Hippocampal formation (tissue), 2 donors: Measurements from ENCODE around the gene BCL2L15.
A peak's percentile ranks its signal among the peaks of the same experiment; 100 is the strongest.
"Not testable (repeated sequence)": the region's sequence is repeated elsewhere in the genome, so short reads cannot be mapped to it uniquely, and the experiment has no call there.

Source experiments
- DNase-seq, 2 donors: peaks; one replicate each; lab custom pipeline; 2025; lab: John Stamatoyannopoulos, UW

Gene BCL2L15

DNA sequence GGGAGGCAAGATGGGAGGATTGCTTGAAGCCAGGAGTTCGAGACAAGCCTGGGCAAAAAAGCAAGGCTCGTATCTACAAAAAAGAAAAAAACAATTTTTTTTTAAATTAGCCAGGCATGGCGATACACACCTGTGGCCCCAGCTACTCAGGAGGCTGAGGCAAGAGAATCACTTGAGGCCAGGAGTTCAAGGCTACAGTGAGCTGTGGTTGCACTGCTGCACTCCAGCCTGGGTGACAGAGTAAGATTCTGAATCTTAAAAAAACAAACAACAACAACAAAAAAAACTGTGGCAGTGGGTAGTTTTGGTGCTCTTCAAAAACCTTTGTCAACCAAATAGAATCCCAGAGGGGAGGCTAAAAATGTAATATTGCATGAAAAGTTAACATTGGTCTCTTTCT is 16.6 kb downstream of the BCL2L15 start:
- no peak for DNase-seq

DNA sequence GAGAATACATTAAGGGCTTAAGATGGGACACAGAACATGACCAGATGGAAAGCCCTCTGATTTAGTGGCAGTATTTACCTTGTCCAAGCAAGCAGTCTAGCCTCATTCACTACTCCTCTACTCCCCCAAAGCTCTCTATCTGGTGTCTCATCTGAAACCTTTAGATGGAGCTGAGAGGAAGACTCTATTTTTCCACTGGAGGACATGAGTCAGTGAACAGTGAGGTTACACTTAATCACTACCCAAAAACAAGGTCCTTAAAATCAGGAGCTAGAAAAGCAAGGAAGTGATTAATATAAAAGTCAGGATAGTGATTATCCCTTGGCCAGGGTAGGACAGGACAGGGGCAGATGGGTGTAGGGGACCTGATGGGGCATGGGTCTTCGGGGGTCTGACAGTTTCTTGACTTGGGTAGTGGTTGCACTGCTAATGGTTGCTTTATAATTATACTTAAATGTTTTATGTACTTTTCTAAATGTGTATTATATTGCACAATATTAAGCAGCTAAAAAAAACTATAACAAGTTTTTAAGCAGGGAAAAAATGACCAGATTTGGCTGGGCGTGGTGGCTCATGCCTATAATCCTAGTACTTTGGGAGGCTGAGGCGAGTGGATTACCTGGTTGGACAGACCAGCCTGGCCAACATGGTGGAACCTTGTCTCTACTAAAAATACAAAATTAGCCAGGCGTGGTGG is 18.8 kb downstream of the BCL2L15 start:
- DNase-seq, result no peak

DNA sequence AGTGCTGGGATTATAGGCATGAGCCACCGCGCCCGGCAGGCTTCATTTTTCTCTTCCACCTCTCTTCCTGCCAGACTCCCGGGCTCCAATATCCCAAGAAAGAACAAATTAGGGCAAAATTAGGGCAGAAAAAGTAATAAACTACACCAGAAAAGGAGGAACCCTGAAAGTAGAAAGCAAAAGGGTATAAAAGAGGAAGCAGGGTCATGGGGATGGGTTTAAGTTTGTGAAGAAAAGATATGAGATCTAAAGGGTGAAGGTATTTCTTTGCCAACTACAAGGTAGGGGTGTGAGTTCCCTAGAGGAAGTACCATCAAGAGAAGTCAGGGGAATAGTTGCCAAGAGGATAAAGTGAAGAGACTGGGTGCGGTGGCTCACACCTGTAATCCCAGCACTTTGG is 25.7 kb downstream of the BCL2L15 start:
- DNase-seq, result no peak

DNA sequence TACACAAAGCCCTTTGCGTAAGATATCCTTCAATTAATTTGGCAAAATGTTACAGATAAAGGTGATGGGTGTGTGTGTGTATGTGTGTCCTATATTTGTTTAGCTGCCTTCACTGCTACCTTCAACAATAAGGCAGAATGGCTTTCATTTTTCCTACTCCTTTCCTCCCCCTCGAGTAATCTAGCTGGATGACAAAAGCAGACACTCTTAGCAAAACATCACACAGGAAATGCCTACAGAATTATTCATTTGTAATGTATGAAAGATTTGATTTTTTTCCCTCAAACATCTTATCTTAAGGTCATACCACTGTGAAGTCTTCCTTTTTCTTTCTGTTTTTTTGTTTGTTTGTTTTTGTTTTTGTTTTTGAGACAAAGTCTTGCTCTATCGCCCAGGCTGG is 26.5 kb downstream of the BCL2L15 start:
- no peak for DNase-seq

DNA sequence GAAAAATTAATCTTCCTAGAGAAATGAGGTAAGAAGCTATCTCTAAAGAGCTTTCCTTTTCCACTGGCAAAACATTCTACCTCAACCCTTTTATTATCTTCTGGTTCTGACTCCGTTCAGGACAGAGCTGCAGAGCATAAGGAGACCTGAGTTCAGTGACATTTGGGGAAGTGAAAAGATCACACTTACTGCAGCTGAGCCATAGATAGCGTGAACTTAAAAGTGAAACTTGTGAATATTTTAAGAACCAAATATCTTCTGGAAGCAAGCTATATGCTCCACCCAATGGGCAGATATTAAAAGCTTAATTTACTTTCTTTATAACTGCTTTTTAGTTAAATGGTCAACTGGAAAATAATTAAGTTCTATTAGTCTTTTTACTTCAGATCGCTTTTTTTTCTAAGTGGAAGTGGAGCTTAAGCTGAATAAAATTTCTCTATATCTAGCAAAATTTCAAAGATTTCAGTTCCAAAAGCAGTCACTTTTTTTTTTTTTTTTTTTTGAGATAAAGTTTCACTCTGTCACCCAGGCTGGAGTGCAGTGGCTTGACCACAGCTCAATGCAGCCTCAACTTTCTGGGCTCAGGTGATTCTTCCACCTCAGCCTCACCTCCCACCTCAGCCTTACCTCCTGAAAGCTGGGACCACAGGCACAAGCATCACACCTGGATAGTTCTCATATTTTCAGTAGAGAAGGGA is 27.8 kb downstream of the BCL2L15 start:
- DNase-seq, result no peak

DNA sequence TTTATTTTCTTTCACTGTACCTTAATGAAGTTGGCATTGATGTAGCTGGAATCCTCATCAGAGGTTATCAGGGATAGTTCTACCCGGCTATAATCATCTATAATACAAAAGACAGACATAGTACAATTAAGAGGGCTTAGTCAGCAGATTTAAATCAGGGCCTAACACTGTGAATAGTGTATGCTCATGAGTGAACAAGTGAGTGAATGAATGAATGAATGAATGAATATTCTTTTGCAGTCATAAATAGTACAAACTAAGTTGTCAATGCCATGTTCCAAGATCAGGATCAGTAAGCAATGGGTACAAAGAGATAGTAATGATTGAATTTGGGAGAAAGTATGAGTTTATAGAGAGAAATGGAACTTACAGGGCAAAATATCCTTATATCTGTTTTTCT is 28.4 kb downstream of the BCL2L15 start:
- no peak for DNase-seq

DNA sequence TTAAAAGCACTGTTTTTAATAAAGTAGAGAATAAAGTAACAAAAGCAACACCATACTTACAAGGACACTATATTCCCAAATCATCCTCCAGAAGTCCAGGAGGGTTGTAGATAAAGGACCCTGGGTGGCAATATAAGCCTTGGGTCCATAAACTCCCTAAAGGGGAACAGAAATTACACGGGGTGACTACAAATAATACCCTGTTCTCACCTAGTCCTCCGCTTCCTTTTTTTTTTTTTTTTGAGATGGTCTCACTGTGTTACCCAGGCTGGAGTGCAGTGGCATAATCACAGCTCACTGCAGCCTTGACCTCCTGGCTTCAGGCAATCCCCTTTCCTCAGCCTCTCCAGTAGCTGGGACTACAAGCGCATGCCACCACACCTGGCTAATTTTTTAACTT is 29.0 kb downstream of the BCL2L15 start:
- no peak for DNase-seq

DNA sequence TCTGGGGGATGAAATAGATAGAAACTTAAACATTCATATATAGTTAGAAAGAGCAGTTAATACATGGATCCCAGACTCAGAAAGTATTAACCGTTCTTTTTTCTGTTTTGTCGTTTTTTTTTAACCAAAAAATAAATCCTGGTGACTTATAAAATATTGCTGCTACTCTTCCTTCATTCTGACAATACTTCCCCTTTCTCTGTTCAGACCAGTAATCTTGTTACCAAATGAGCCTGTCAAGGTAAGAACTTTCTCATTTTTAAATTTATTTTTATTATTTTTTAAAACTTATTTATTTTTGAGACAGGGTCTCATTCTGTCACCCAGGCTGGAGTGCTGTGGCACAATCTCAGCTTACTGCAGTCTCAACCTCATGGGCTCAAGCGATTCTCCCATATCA is 29.6 kb downstream of the BCL2L15 start:
- no peak for DNase-seq

DNA sequence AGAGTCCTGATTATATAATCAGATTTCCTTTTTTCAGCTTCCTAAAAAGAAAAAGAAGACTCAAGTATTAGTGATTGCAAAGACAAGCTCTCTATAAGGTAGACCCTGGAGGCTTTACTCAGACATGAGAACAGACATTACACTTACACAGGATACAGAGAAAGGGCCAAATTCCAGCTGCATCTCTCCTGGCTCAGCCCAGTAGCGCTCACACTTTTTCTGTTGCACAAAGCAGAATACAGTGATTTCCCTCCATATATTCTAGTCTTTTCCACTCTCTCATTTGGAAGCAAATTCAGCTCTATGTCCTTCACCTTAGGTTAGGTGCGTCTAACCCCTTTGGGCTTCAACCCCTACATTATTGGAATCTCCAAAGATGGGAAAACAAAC is 31.0 kb downstream of the BCL2L15 start:
- no peak for DNase-seq

DNA sequence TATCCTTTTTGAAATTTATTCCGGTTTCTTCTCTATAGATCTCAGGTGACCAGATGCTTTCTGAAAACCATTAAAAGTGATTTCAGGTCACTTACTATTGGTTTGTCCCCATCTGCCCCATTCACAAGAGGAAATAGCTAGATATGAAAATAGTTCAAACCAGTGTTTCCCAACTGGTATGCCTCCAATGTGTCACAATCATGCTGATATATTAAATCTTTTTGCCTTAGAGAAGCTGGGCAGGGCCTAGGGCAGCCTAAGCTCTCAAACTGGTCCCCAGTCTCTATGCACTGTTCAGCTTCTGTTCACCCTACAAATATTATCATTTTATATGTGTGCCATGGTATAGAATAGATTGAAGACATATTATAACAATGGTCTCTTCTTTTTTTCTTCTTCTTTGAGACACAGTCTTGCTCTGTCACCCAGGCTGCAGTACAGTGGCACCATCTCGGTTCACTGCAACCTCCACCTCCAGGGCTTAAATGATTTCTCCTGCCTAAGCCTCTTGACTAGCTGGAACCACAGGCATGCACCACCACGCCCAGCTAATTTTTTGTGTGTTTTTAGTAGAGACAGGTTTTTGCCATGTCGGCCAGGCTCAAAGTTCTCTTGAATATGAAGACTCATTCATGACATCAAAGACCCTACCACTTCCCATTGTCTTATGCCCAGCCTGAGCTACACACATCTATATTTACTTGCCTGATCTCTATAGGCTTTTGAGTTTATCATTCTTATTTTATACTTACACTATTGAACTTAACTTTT is 31.6 kb downstream of the BCL2L15 start:
- DNase-seq, result no peak

DNA sequence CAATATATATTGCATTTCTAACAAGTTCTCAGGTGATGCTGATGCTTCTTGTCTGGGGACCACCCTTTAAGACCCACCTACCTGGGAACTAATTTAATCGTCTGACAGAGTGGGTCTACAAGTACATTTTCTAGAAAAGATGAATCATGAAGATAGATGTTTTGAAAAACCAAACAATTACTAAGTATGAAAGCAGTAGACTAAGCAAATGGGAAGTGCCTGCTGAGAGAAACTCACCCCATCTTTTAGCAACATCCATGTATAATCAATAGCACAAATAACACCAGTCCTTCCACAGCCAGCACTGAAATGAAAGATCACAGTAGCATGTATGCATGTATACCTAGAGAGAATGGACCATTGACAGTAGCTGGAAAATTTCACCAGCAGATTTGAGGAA is 33.1 kb downstream of the BCL2L15 start:
- no peak for DNase-seq

DNA sequence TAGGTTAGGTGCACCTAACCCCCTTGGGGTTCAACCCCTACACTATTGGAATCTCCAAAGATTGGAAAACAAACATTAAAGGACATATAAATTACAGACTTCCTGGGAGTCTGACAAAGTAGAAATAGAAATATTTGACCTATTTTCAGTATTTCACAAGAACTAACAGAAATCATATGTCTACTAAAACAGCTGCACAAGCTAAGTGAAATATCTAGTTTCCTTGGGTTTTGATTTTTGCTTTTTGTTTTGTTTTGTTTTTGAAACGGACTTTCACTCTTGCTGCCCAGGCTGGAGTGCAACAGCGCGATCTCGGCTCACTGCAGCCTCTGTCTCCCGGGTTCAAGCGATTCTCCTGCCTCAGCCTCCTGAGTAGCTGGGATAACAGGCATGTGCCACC is 34.7 kb downstream of the BCL2L15 start:
- not testable (repeated sequence) for DNase-seq

DNA sequence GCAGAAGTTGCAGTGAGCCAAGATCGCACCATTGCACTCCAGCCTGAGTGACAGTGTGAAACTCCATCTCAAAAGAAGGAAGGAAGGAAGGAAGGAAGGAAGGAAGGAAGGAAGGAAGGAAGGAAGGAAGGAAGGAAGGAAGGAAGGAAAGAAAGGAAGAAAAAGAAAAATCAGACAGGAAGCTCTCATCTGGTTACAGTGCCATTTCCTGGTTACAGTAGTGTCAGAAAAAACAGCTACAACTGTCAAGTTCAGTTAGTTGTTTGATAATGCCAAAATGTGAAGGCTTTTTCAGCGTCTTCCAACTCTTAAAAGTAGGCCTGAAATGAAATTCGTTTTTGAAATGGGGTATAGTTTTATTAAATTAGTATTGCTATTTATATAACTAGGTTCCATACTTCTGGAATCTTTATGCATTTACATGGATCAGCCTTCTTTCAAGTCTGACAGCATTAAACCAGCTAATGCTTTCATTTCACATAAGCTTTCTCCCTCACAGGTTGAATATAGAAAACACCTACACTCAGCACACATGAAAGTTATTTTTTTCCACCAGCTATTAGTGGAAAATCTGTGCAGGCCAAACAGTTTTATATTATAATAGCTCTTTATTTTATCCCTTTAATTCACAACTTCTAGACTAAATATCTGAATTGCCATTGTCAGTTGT is 37.1 kb downstream of the BCL2L15 start:
- DNase-seq, result no peak

DNA sequence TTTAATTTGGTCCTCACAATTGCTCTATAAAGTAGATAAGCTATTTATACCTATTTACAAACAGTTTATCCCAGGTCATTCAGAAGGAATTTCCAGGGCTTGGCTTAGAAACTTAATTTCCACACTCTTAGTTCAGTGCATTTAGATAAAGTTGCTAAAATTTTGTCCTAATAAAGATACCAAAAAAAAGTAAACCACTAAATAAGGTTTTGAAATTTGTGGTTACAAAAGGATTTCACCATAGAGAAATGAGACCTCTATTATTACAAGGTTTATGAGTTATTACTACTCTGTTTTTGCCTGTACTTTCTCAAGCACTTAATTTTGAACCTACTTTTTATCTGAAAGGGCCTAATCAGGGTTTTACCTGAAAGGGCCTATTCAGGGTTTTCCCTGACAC is 38.3 kb downstream of the BCL2L15 start:
- no peak for DNase-seq

DNA sequence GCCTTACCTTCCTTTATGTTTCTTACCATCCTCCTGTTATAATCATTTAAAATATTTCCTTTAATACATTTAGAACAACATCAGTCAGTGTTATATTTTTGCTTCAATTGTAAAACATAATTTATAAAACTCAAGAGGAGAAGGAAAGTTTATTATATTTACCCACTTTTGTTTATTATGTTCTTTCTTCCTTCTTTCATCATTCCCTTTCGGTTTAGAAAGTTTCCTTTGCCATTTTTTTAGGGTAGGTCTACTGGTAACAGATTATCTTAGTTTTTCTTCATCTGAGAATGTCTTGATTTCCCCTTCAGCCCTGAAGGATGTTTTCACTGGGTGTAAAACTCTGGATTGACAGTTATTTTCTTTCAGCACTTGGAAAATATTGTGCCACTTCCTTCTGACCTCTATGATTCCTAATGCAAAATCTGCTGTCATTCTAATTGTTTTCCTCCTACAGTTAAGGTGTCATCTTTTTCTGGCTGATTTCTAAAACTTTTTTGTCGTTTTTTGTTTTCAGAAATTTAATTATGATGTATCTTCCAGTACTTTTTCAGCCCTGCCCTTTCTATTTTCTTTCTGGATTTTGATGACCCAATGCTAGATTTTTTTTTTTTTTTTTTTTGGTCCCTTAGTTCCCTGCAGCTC is 40.9 kb downstream of the BCL2L15 start:
- no peak for DNase-seq

DNA sequence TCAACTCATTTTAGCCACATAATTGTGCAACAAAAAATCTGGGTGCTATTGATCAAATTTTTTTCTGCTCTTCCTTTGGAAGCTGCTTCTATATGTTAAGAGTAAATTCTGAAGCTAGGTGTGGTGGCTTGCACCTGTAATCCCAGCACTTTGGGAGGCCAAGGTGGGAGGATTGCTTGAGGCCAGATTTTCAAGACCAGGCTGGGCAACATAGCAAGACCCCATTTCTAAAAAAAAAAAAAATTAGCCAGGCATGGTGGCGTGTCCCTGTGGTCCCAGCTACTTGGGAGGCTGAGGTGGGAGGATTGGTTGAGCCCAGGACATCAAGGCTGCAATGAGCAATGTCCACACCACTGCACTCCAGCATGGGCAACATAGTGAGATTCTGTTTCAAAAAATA is 50.8 kb downstream of the BCL2L15 start:
- DNase-seq, result no peak

DNA sequence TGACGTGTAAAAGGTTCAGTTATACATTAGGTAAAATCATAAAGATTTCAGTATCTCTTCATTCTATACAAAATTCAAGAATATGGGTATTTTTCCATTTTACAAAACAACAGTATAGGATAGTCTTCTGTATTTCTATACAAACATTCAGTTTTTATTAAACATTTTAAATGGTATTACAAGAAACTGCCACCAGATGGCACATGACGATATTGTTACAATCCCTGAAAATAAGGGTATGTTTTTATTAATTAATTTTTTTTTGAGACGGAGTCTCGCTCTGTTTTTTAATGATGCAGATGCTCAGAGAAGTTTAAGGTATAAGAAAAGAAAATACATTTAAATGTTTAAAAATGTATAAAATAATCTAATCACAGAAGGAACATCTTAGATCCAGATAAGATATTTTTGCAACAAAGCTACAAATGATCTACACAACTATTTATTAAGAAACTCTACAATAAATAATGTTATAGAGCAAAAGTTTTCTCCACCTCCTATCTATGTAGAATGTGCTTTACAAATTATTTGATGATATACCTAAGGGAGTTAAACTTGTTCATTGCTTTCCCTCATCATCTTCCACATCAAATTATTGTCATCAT is 51.6 kb downstream of the BCL2L15 start:
- DNase-seq, result peak in 1 of 2 donors; percentile 41

DNA sequence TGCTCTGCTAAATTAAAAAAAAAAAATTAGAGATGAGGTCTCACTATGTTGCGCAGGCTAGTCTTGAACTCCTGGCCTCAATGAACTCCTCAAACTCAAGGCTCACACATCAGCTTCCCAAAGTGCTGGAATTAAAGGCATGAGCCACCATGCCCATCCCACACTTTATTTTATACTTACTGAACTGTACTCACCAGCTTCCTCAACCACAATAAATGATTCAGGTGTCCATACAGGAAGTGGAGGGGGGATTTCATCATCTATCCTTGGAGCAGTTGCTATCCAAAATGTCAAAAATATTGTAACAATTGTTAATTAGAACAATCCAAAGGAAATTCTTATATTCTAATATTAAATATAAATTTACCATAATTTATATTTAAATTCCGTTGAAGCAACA is 52.7 kb downstream of the BCL2L15 start:
- DNase-seq, result no peak
